Measurements from ENCODE around the gene STAT5B.

STAT5B gene

DNA sequence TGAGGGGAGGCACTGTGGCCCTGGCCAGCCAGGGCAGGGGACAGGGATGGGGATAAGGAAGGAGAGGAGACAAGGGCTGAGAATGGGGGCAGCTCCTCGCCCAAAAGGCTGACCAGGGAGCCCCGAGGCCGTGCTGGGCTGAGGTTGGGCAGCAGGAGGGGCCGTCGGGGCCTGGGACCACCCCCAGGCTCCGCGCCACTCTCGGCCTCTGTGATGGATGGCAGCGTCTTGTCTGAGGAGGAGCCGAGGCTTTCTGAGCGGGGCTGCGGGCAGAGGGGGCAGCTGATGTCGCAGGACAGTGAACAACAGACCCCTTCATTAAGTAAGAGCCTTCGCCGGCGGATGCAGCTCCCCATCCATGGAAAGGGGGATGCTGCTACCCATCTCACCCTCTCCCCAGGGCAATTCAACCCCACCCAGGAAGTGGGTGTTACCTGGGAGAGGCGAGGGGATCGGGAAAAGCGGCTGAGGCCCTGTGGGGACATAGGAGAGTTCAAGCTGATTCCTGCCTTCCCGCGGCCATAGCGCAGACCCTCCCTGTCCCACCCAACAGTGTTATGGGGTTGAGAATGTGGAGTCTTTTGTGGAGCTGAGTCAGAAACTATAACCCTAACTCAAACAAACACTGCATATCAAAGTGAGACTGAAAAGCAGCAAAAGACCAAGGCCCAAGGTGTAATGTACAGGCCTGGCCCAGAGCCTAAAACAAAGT, 112.3 kb downstream of the STAT5B start:
- in situ Hi-C loops (cut with HindIII; ENCODE audit: low sequenced_read_pairs): no loop called here
- no peak for DNase-seq (ENCODE audit: low read depth)
- H3K4me3 ChIP-seq (ENCODE audit: low read depth, low read length): no peak overlapping the region
- TF ChIP-seq, protein P1, sequence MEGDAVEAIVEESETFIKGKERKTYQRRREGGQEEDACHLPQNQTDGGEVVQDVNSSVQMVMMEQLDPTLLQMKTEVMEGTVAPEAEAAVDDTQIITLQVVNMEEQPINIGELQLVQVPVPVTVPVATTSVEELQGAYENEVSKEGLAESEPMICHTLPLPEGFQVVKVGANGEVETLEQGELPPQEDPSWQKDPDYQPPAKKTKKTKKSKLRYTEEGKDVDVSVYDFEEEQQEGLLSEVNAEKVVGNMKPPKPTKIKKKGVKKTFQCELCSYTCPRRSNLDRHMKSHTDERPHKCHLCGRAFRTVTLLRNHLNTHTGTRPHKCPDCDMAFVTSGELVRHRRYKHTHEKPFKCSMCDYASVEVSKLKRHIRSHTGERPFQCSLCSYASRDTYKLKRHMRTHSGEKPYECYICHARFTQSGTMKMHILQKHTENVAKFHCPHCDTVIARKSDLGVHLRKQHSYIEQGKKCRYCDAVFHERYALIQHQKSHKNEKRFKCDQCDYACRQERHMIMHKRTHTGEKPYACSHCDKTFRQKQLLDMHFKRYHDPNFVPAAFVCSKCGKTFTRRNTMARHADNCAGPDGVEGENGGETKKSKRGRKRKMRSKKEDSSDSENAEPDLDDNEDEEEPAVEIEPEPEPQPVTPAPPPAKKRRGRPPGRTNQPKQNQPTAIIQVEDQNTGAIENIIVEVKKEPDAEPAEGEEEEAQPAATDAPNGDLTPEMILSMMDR (IDR thresholded peaks at IDR 0.05; ENCODE audit: low read depth, low read length, missing control alignments): no peak

DNA sequence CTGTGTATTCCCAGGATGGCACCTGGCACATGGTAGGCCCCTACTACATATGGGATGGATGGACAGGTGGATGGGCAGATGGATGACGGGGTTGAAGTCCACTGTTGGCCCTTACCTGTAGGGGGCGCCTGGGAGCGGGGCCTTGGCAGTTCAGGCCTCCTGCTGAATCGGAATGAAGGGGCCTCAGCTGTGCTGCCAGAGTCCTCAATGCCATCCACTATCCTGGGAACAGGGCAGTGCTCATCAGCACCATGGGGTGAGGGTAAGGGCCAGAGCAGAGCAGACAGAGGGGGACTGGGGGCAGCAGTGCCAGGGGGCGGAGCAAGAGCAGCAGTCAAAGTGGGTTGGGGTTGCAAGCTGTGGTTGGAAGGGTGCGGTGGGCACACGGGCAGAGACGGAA, 113.1 kb downstream of the STAT5B start:
- no peak overlapping the region for H3K4me3 ChIP-seq (ENCODE audit: low read depth, low read length)
- no peak for DNase-seq (ENCODE audit: low read depth)
- in situ Hi-C loops (cut with HindIII; ENCODE audit: low sequenced_read_pairs): no loop called here
- TF ChIP-seq, protein P1 (IDR thresholded peaks at IDR 0.05; ENCODE audit: low read depth, low read length, missing control alignments): no peak

DNA sequence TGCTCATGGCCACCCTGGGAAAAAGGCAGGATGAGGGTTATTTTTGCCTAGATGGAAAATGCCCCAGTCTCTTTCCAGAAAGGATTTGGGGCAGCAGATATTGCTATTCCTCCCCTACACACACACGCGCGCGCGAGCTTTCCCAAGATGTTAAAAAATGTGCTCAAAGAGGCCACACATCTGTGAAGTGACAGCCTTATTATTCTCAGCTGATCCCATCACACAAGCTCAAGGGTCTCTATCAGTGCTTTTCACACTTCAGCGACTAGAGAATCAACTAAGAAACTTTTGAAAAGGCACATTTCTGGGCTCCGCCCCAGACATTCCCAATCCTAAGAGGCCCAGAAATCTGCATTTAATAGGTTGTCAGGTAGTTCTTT, 115.7 kb downstream of the STAT5B start:
- TF ChIP-seq, protein P1 (IDR thresholded peaks at IDR 0.05; ENCODE audit: low read depth, low read length, missing control alignments): no peak
- DNase-seq (ENCODE audit: low read depth): no peak
- in situ Hi-C loops (cut with HindIII; ENCODE audit: low sequenced_read_pairs): no loop called here
- H3K4me3 ChIP-seq (ENCODE audit: low read depth, low read length): no peak overlapping the region

DNA sequence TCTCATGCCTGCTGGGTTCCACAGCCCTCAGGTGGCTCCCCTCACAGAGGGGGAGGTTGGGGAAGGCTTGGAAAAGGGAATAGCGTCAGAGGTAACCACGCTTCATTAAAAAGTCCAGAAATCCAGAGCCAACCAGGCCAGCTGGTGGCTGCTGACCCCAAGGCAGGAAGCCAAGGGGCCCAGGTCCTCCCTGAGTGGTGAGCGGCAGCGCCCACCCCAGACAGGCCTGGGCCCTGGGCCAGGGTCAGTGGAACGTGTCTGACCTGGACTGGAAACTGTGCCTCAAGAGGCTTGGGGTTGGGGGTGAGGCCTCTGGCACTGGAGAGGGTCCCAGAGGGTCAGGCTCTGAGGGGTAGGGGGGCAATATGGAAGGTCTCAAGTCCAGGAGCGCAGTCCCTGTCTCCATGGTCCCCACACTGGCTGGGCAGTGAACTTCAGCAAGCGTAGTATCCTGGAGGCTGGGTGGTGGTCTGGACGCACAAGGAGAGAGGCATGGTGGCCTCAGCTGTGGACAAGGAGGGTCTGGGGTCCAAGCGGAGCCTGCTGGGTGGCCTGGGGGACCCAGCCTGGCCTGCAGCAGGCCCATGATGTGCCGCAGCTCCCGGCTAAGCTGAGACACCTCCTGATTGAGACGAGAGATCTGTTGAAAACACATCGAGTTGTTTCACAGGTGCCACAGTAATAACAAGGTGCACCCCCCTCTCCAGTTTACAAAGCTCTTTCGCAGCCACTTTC, 116.2 kb downstream of the STAT5B start:
- no peak overlapping the region for H3K4me3 ChIP-seq (ENCODE audit: low read depth, low read length)
- no peak for DNase-seq (ENCODE audit: low read depth)
- TF ChIP-seq, protein P1 (IDR thresholded peaks at IDR 0.05; ENCODE audit: low read depth, low read length, missing control alignments): no peak
- in situ Hi-C loops (cut with HindIII; ENCODE audit: low sequenced_read_pairs): no loop called here

DNA sequence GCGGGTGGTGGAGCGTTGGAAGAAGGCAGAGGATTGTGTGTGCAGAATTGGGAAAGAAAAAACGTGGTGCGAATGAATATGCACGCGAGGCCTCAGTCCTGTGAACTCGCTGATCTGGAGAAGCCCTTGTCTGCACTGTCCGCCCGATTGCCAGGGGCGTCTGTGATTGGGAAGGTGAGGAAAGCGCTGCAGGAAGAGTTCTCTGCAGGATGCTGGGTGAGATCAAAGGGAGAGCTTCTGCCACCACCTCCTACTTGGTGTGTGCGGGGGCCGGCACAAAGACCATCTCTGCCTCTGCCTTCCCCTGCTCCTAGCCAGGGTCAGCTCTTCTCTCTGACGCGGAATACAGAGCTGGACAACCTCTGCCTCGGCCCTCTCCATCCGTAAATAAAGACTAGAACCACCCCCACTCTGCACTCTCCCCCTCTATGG, 120.6 kb downstream of the STAT5B start:
- in situ Hi-C loops (cut with HindIII; ENCODE audit: low sequenced_read_pairs): no loop called here
- TF ChIP-seq, protein P1 (IDR thresholded peaks at IDR 0.05; ENCODE audit: low read depth, low read length, missing control alignments): no peak
- peak overlapping the region; percentile 100 for H3K4me3 ChIP-seq (ENCODE audit: low read depth, low read length)
- DNase-seq (ENCODE audit: low read depth): no peak

DNA sequence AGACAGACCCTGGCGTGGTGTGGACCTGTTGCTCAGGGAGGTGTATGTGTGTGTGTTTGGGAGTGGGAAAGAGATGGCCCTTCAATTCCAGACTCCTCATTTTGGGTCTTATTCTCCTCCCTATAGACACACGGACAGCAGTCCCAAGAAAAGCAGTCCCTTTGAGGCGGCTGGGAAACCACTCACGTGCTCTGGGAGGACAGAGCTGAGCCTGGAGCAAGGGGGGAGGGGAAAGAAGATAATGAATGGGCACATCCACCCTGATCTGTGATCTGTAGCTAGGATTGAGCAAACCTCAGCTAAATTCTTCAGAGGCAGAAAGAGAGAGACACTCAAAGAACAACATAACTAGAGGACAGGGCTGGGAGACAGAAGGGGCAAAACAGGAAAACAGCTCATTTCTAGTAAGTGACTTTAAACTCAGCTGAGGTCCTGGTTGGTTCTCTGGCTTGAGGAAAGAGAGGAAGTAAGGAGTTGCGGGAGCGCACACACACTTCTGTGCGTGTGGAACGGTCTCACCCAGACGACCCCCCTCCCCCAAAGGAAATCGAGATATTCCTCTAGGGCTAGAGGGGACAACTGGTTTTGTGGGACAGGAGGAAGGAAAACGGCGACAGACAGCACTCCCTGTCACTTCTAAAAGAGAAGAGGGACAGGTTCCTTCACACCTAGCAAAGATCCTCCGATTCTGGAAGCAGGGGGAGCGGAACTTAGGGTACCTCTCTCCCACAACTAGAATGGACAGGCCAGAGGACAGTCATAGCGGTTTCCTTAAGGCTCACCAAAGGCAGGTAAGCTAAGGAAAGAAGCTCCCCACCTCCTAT, 122.1 kb downstream of the STAT5B start:
- peak overlapping the region; percentile 100 for H3K4me3 ChIP-seq (ENCODE audit: low read depth, low read length)
- TF ChIP-seq, protein P1 (IDR thresholded peaks at IDR 0.05; ENCODE audit: low read depth, low read length, missing control alignments): no peak
- in situ Hi-C loops (cut with HindIII; ENCODE audit: low sequenced_read_pairs): no loop called here
- no peak for DNase-seq (ENCODE audit: low read depth)

Measured in astrocyte of the cerebellum (primary cell).